HG02588 (cell line): ENCODE data around the gene SOX13.
"Not testable (repeated sequence)": the region's sequence is repeated elsewhere in the genome, so short reads cannot be mapped to it uniquely, and the experiment has no call there.

Experiments
- ATAC-seq: cut with Tn5 transposase; IDR thresholded peaks from one replicate; pipeline ENCODE4 v1.9.1; 2021; ENCODE audit warnings: mild to moderate bottlenecking, moderate library complexity; ENCODE audit not compliant: unreplicated experiment

The SOX13 gene

GRCh38 chr1:204072931-204073836 is at the start of gene SOX13:
SOX13 (plus strand) TSS chr1:204073115; CDS start chr1:204112916, 39,801 bp downstream.
- no peak for ATAC-seq

GRCh38 chr1:204025917-204026707 is 46.8 kb upstream of the SOX13 start:
- ATAC-seq: no peak

DNA sequence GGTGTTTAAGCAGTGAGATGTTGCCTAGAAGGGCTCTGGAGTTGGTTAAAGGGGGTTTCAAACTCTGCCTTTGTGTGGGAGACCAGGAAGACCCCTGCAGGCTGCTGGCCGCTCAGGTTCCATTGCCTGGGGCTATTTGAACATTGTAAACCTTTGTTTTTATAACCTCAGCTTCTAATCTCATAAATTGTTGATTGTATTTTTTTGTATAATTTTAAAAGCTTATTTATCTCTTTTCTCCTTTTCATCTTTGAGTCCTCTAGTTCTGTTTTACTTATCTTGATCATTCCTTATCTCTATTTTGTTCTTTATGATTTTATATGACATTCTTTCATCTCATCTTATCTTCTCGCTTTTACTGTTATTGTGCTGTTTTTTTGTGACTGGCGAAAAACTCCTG is 45.5 kb upstream of the SOX13 start:
- ATAC-seq: no peak

- no peak for ATAC-seq
Observed at GRCh38 chr1:204029016-204029415, 43.9 kb upstream of the SOX13 start.

GRCh38 chr1:204031098-204031710 is 41.7 kb upstream of the SOX13 start:
- ATAC-seq: no peak

DNA sequence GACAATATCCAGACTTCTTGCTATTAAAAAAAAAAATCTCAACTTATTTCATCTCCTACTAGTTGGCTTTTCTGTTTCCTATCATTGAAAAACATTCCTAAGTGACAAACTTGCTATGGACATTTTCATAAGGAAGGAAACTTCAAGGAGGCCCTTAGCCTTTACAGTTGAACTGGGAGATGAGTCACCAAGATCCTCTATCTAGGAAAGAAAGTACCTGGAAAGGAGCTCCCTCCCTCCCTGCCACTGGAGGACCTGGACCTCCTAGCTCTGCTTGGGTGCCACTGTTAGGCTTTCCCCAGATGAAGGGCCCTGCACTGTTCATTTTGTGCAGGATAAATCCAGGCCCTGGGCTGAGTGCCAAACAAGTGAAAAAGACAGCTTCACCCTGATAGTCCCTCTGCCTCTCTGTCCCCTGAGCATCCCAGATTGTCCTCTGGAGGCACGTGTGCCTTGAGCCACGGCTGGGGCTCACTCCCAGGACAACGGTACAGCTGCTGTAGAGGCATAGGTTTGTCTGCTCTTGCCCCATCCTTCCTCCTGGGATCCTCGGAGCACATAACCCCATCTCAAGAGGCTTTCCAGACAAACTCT is 40.2 kb upstream of the SOX13 start:
- ATAC-seq: no peak

GRCh38 chr1:204033306-204033705 is 39.6 kb upstream of the SOX13 start:
- ATAC-seq: no peak

GRCh38 chr1:204036882-204037655 is 35.8 kb upstream of the SOX13 start:
- no peak for ATAC-seq

DNA sequence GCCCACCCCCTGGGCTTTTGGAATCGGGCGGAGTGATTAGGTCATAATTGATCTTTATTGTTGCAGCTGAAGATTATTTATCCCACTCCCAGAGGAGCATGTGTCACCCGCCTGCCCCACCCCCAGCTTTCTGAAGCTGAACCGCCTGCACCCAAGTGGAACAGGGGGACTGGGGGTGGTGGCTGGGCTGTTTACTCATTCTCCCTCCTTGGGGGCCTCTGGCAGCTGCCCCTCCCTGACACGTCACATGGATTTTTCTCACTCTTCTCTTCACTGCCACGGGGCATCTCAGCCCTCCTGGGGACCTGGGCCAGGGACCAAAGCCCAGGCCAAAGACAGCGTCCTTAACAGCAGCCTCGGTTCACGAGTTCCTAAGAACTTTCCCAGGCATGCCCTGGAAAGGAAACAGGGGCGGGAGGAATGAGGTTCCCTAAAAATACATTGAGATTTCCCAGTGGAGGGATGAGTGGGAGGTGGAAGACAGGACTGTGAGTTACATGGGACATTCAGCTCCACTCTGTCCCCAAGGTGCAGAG is 31.6 kb upstream of the SOX13 start:
- no peak for ATAC-seq

- no peak for ATAC-seq
Observed at GRCh38 chr1:204041803-204042505, 31.0 kb upstream of the SOX13 start.

DNA sequence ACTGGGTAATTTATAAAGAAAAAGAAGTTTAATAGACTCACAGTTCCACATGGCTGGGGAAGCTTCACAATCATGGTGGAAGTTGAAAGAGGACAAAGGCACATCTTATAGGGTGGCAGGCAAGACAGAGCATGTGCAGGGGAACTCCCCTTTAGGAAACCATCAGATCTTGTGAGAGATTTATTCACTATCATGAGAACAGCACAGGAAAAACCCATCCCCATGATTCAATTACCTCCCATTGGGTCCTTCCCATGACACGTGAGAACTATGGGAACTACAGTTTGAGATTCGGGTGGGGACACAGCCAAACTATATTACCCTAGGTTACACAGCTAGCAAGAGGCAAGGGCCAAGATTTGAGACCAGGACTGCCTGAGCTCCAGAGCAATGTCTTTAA is 30.4 kb upstream of the SOX13 start:
- no peak for ATAC-seq

DNA sequence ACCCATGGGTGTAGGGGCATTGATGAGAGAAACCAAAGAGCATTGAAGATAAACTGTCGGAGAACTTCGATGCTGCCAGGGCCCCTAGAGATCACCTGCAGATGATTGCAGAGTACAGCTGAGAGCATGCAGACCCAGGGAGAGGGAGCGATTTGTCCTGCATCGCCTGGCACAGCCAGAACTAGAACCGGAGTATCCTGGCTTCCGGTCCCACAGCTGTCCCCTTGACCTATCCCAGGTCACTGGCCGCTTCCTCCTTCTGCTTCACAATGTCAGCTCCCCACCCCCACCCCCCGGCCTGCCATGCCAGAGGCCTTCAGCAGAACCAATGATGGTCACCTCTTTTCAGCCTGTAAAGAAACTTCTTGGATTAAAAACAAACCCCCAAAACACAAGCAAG is 29.2 kb upstream of the SOX13 start:
- ATAC-seq: no peak

DNA sequence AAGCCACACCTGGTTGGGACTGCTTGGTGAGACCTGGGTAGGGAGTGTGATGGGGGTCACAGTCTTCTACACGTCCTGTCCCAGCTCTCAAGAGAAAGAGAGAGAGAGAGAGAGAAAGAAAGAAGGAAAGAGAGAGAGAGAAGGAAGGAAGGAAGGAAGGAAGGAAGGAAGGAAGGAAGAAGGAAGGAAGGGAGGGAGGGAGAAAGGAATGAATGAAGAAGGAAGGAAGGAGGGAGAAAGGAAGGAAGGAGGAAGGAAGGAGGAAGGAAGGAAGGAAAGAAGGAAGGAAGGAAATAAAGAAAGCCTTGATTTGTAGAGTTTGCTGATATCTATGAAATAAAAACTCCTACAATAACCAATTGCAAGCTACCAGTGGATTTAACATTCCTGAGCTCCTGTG is 28.5 kb upstream of the SOX13 start:
- no peak for ATAC-seq

DNA sequence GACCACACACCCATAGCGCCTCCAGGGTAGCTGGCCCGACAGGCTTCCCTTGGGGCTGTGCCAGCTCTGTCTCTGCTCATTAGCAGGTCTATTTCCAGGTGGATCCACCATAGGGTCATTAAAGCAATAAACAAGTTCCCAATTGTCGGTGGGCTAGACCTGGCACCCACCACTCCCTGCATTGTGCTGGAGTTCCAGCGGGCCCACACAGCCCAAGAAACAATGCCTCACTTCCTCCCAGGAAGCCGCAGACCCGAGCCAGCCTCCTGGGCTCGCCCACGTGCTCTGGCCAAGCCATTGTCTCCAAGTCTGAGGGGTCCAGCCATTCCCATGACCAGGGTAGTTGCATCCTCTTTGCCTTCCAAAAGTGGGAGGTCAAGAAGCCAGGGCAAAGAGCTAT is 27.5 kb upstream of the SOX13 start:
- ATAC-seq: no peak

GRCh38 chr1:204046346-204046745 is 26.6 kb upstream of the SOX13 start:
- ATAC-seq: no peak

- not testable (repeated sequence) for ATAC-seq
Observed at GRCh38 chr1:204048796-204049195, 24.1 kb upstream of the SOX13 start.

DNA sequence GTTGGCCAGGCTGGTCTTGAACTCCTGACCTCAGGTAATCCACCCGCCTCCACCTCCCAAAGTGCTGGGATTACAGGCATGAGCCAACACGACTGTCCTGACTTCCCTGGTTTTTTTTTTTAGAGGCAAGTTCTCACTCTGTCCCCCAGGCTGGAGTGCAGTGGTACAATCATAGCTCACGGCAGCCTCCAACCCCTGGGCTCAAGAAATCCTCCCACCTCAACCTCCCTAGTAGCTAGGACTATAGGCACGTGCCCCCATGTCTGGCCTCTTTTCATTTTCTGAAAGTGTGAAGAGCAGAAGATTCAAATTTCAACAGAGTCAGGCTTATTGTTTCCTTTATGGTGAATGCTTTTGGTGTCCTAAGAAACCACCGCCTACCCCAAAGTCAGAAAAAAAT is 21.7 kb upstream of the SOX13 start:
- ATAC-seq: no peak

- no peak for ATAC-seq
Observed at GRCh38 chr1:204051718-204052117, 21.2 kb upstream of the SOX13 start.

- ATAC-seq: no peak
Observed at GRCh38 chr1:204053893-204054292, 19.0 kb upstream of the SOX13 start.

DNA sequence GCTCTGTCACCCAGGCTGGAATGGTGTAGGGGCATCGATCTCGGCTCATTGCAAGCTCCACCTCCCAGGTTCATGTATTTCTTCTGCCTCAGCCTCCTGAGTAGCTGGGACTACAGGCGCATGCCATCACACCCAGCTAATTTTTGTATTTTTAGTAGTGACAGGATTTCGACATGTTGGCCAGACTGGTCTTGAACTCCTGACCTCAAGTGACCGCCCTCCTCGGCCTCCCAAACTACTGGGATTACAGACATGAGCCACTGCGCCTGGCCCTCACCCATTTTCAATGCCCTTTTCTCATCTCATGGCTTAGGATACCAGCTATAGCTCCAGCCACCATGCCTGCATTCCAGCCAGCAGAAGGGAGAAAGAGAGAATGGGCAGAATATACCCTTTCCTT is 12.9 kb upstream of the SOX13 start:
- ATAC-seq: no peak
